C4-2B (cell line): ENCODE data around the gene FBF1.

Experiments used
- ZFX ChIP-seq: fragments of 450-650 bp; IDR thresholded peaks from 2 replicates; pipeline ENCODE4 v1.6.1; 2017
- TF ChIP-seq, protein P1 (sequence below): fragments of 450-650 bp; conservative IDR thresholded peaks from 2 replicates; pipeline ENCODE4 v1.5.1; 2017; ENCODE audit warnings: mild to moderate bottlenecking

GRCh38 chr17:75880266-75880665, 60.6 kb downstream of the FBF1 start:
- TF ChIP-seq, protein P1, sequence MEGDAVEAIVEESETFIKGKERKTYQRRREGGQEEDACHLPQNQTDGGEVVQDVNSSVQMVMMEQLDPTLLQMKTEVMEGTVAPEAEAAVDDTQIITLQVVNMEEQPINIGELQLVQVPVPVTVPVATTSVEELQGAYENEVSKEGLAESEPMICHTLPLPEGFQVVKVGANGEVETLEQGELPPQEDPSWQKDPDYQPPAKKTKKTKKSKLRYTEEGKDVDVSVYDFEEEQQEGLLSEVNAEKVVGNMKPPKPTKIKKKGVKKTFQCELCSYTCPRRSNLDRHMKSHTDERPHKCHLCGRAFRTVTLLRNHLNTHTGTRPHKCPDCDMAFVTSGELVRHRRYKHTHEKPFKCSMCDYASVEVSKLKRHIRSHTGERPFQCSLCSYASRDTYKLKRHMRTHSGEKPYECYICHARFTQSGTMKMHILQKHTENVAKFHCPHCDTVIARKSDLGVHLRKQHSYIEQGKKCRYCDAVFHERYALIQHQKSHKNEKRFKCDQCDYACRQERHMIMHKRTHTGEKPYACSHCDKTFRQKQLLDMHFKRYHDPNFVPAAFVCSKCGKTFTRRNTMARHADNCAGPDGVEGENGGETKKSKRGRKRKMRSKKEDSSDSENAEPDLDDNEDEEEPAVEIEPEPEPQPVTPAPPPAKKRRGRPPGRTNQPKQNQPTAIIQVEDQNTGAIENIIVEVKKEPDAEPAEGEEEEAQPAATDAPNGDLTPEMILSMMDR, result no peak
- TF ChIP-seq ZFX, result no peak
